Upper lobe of right lung (tissue), 1 donor: Measurements from ENCODE around the gene CAMK2N1. TPM values are rescaled to one million over a fixed set of nuclear protein-coding genes. Genes with fewer than 3 reads are reported as not detected.

Experiments
- ATAC-seq: fragments of 200-7000 bp; cut with Tn5 transposase; one replicate; pipeline ENCODE4 v1.9.1; 2020; ENCODE audit warnings: mild to moderate bottlenecking, moderate library complexity
- DNase-seq: peaks from one replicate; pipeline ENCODE4 v3.0.0-alpha.2; 2020
- H3K27ac ChIP-seq: fragments of 200-600 bp; one replicate; pipeline ENCODE4 v1.8.0; 2022
- H3K27me3 ChIP-seq: fragments of 200-600 bp; one replicate; pipeline ENCODE4 v1.8.0; 2022; ENCODE audit warnings: mild to moderate bottlenecking
- H3K36me3 ChIP-seq: fragments of 200-600 bp; one replicate; pipeline ENCODE4 v1.8.0; 2022
- H3K4me1 ChIP-seq: fragments of 200-600 bp; one replicate; pipeline ENCODE4 v1.8.0; 2022
- H3K4me3 ChIP-seq: fragments of 200-600 bp; one replicate; pipeline ENCODE4 v1.8.0; 2022; ENCODE audit warnings: mild to moderate bottlenecking
- H3K9me3 ChIP-seq: fragments of 200-600 bp; one replicate; pipeline ENCODE4 v1.8.0; 2022
- CTCF ChIP-seq: fragments of 200-600 bp; IDR thresholded peaks from one replicate; pipeline ENCODE4 v1.8.0; 2022; ENCODE audit warnings: antibody characterized with exemption
- intact Hi-C: fragments of 100-400 bp; cut with DNase I; formaldehyde crosslinking; loops from one replicate; pipeline ENCODE4 v1.11.0; 2022
- total RNA-seq: library from RNA; stranded (reverse); fragmentation: NEBNext Ultra II Directional; extraction: Animal tissue kit (Norgen Biotek cat#: 25700); gene quantifications from one replicate; pipeline ENCODE4 v1.2.1, GENCODE V29; 2021
- donor health status: DM: no; HTN: yes; CAD: no; lungs with severe emphysema.

Gene CAMK2N1
- total RNA-seq, 1 donor from 2014 or later = 73.6 TPM

GRCh38 chr1:20443703-20444586 lies 42.1 kb downstream of the CAMK2N1 start:
- no peak overlapping the region for H3K27ac ChIP-seq
- no peak overlapping the region for H3K4me3 ChIP-seq
- peak; percentile 48 for DNase-seq
- H3K9me3 ChIP-seq = no peaks in the 10 kb centered on the region
- H3K4me1 ChIP-seq = no peaks in the 10 kb centered on the region
- intact Hi-C loops = no loop called here
- TF ChIP-seq CTCF = no peak
- no peaks in the 10 kb centered on the region for H3K27me3 ChIP-seq
- no peaks in the 10 kb centered on the region for H3K36me3 ChIP-seq
- ATAC-seq = peak; percentile 7

GRCh38 chr1:20442920-20443625 lies 42.9 kb downstream of the CAMK2N1 start:
- intact Hi-C loops = no loop called here
- Histone ChIP-seq H3K36me3 (no peaks in the 10 kb centered on the region), H3K27ac (no peak overlapping the region), H3K4me3 (no peak overlapping the region), H3K4me1 (no peaks in the 10 kb centered on the region), H3K9me3 (no peaks in the 10 kb centered on the region), H3K27me3 (no peaks in the 10 kb centered on the region)
- DNase-seq = peak; percentile 43
- TF ChIP-seq CTCF = no peak
- no peak for ATAC-seq

DNA sequence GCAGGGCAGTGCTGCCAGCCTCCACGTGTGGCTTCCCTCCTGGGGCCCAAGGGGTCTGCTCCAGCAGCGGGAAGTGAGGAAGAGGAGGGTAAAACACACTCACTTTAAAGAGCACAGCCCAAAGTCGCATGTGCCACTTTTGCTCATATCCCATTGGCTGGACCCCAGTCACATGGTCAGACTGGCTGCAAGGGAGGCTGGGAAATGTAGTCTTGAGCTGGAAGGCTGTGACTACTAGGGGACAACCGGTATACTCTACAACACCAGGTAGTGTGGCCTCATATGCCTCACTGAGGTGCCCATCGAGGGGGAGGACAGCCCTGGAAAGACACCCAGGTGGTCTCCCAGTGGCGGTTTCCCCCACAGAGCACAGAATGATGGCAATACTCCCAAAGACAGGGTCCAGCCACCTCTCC lies 45.2 kb downstream of the CAMK2N1 start:
- peak; percentile 53 for DNase-seq
- Histone ChIP-seq H3K27ac (no peak overlapping the region), H3K4me3 (no peak overlapping the region), H3K36me3 (no peaks in the 10 kb centered on the region), H3K4me1 (no peaks in the 10 kb centered on the region), H3K27me3 (no peaks in the 10 kb centered on the region), H3K9me3 (no peaks in the 10 kb centered on the region)
- no peak for TF ChIP-seq CTCF
- ATAC-seq = peak; percentile 55
- intact Hi-C loops = no loop called here

GRCh38 chr1:20439282-20439681 lies 46.7 kb downstream of the CAMK2N1 start:
- no peak for TF ChIP-seq CTCF
- intact Hi-C loops = no loop called here
- no peak for DNase-seq
- no peak for ATAC-seq
- Histone ChIP-seq H3K9me3 (no peaks in the 10 kb centered on the region), H3K4me1 (no peaks in the 10 kb centered on the region), H3K36me3 (no peaks in the 10 kb centered on the region), H3K4me3 (no peak overlapping the region), H3K27ac (no peak overlapping the region), H3K27me3 (peaks cover 9% of the 10 kb centered on the region)

DNA sequence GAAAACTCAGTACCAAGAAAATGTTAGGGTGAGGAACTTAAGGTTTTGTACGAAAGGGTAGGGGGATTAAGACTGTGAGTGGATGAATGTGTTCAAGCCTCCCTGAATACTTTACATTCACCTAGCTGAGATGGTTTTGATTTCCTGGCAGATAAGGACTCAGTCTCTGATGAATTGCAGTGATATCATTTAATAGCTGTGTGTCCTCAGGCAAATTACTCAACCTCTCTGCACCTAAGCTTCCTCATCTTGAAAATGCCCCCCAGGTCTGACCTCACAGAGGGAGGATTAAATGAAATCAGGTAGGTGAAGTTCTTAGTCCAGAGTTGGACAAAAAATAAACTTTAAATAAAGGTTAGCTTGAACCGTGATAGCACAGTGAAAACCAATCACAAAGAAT lies 48.4 kb downstream of the CAMK2N1 start:
- intact Hi-C loops = no loop called here
- no peak for TF ChIP-seq CTCF
- H3K4me3 ChIP-seq = no peak overlapping the region
- DNase-seq (no peak), ATAC-seq (no peak)
- H3K36me3 ChIP-seq = no peaks in the 10 kb centered on the region
- no peaks in the 10 kb centered on the region for H3K4me1 ChIP-seq
- H3K27me3 ChIP-seq = peaks cover 9% of the 10 kb centered on the region
- H3K9me3 ChIP-seq = no peaks in the 10 kb centered on the region
- H3K27ac ChIP-seq = no peak overlapping the region
